Smooth muscle cell of the brain vasculature (primary cell): ENCODE measurements around the gene FRMPD4.

Experiments used
- DNase-seq: peaks from one replicate; pipeline ENCODE4 v3.0.0-alpha.2; 2012; ENCODE audit warnings: low read depth, low spot score

The FRMPD4 gene

DNA sequence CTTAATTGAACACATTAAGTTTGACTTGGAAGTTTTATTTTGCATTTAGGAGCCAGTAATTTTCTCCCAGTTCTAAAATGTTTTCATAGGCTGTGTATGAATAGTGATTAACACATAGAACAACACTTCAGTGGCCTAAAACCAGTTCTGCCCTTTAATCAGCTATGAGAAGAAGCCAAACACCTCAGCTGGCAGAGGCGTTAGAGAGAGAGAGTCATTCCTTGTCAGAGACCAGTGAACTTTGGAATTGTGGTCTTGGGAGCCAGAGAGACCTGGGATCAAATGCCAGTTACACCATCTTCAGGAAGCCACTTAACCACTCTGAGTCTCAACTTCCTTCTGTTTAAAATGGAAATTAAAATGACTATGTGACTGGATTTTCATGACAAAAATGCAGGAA, 613.6 kb downstream of the FRMPD4 start:
- DNase-seq = no peak

DNA sequence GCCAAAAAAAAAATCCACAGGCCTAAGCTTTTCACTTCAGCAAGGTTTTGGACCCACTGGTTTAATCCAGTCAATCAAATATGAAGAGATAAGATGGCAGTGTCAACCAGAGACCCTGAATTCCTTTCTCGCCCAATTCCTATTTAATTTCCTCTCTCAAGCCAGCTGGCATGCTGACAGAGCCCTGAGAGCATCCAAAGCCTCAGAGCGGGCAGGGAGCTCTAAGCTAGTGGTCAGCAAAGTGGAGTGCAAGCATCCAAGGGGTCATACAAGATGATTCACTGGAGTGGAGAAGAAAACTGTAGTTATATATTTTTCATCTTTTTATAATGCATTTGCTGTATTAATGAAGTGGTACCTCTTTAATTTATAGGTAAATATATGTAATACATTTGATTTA, 615.1 kb downstream of the FRMPD4 start:
- DNase-seq = no peak

GRCh38 chrX:12758291-12758690, 620.0 kb downstream of the FRMPD4 start:
- DNase-seq = no peak

- no peak for DNase-seq
Observed at GRCh38 chrX:12767856-12768255, 629.6 kb downstream of the FRMPD4 start.

DNA sequence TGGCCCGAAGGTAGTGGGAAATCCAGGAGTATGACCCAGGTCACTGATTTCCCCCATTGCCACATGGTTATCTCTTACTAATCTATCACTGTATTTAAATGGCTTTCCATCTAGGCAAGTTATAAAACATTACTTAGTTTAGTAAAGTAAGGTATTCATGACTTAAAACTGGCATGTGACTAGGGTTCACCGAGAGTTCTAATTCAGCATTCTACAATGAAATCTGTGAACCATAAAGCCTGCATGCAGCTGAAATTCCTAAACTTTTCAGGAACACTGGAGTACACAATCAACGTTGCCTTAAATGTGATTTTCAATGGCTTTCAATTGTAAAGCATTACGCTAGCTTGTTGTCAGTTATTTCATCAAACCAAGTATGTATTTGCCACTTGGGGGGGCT, 630.2 kb downstream of the FRMPD4 start:
- no peak for DNase-seq

- DNase-seq = no peak
Observed at GRCh38 chrX:12770440-12770839, 632.2 kb downstream of the FRMPD4 start.

GRCh38 chrX:12771445-12772069, 633.3 kb downstream of the FRMPD4 start:
- no peak for DNase-seq
